Mucosa of descending colon (tissue), 3 donors: ENCODE results near the gene TMEM218. TPM values are rescaled to one million over a fixed set of nuclear protein-coding genes. Genes with fewer than 3 reads are reported as not detected.

Experiments
- ATAC-seq: fragments of 200-7000 bp; cut with Tn5 transposase; one replicate; pipeline ENCODE4 v1.9.1; 2020; ENCODE audit warnings: mild to moderate bottlenecking, moderate library complexity
- DNase-seq, 3 donors: peaks; one replicate each; pipeline ENCODE4 v3.0.0-alpha.2; 2020
- H3K36me3 ChIP-seq: fragments of 200-600 bp; one replicate; pipeline ENCODE4 v1.8.0; 2021; ENCODE audit warnings: low read depth, mild to moderate bottlenecking
- H3K4me1 ChIP-seq: fragments of 200-600 bp; one replicate; pipeline ENCODE4 v1.8.0; 2021; ENCODE audit warnings: low read depth, mild to moderate bottlenecking
- H3K4me3 ChIP-seq: fragments of 200-600 bp; one replicate; pipeline ENCODE4 v1.8.0; 2021; ENCODE audit warnings: mild to moderate bottlenecking
- H3K9me3 ChIP-seq: fragments of 200-600 bp; one replicate; pipeline ENCODE4 v1.8.0; 2021; ENCODE audit warnings: mild to moderate bottlenecking
- intact Hi-C, 2 donors: fragments of 100-400 bp; cut with DNase I in 1 of 2; cut with micrococcal nuclease in 1 of 2; formaldehyde crosslinking; loops; one replicate each; pipeline versions ENCODE4 v1.11.0 to v1.11.1; 2022; cut with DNase I, micrococcal nuclease
- total RNA-seq, 3 donors: library from RNA; stranded (reverse); fragmentation: NEBNext Ultra II Directional in 2 of 3; extraction: Animal tissue kit (Norgen Biotek cat#: 25700) in 2 of 3; gene quantifications; one replicate each; pipeline versions ENCODE4 v1.2.1 to v1.2.4, GENCODE V29; 2021 to 2023
- TF ChIP-seq, protein P1 (sequence below): fragments of 200-600 bp; IDR thresholded peaks from one replicate; pipeline ENCODE4 v1.8.0; 2022; ENCODE audit warnings: antibody characterized with exemption, mild to moderate bottlenecking
- donor health status: DM: no; HTN: no; CAD: no; lungs with moderate emphysema.
- donor health status: DM: no; HTN: no; CAD: no.
- donor health status: DM: no; HTN: yes; CAD: no.

TMEM218 gene
- total RNA-seq, 3 donors from 2014 or later, result 12.5 to 16.9 (median 16.1) TPM

DNA sequence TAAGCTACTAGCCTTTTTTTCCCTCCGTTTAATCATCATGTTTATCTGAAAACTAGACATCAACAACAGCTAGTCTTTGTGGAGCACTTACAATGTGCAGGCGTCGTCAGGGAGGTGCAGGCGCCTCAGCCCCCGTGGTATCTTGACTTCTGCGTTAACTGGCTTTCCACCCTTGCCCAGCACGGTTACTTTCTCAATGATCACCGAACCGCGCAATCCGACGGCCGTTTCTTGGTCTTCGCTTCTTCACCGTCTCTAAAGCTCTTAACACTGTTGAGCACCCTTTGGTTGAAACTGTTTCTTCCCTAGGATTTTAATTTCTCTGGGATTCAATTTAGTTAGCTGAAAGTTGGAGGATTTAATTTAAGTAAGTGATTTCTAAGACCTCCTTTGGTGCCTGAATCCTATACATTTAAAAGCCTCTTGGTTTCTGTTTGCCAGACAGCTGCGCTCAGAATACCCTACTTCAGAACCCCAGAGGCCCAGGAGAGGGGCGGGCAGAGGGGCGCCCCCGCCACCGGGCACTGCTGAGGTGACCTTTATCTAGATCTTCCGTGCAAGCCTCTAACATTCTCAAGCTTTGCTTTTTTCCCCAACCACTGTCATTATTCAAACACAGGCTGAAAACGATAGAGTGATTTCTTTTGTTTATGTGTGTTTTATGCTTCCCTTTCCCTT is 18.0 kb upstream of the TMEM218 start:
- ATAC-seq, result no peak
- TF ChIP-seq, protein P1, sequence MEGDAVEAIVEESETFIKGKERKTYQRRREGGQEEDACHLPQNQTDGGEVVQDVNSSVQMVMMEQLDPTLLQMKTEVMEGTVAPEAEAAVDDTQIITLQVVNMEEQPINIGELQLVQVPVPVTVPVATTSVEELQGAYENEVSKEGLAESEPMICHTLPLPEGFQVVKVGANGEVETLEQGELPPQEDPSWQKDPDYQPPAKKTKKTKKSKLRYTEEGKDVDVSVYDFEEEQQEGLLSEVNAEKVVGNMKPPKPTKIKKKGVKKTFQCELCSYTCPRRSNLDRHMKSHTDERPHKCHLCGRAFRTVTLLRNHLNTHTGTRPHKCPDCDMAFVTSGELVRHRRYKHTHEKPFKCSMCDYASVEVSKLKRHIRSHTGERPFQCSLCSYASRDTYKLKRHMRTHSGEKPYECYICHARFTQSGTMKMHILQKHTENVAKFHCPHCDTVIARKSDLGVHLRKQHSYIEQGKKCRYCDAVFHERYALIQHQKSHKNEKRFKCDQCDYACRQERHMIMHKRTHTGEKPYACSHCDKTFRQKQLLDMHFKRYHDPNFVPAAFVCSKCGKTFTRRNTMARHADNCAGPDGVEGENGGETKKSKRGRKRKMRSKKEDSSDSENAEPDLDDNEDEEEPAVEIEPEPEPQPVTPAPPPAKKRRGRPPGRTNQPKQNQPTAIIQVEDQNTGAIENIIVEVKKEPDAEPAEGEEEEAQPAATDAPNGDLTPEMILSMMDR, result no peak

DNA sequence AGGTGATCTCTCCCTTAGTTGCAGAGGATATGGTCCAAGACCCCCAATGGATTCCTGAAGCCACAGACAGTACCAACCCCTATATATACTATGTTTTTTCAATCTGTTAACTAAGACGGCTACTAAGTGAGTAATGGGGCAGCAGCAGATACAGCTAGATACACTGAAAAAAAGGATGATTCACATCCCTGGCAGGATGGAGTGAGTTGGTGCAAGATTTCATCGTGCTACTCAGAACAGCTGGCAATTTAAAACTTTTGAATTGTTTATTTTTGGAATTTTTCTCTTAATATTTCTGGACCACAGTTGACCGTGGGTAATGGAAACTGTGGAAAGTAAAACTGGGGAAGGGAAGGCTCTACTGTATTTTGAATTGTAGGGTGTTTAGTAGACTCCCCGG is 17.0 kb upstream of the TMEM218 start:
- Histone ChIP-seq H3K4me1 (no peaks in the 10 kb centered on the region), H3K4me3 (no peak overlapping the region), H3K36me3 (no peaks in the 10 kb centered on the region), H3K9me3 (no peaks in the 10 kb centered on the region)
- intact Hi-C loops, result no loop called here
- TF ChIP-seq, protein P1, result no peak
- no peak for ATAC-seq
- no peak for DNase-seq

More for the DNA sequence above, 18.0 kb upstream of the TMEM218 start:
- no peaks in the 10 kb centered on the region for H3K4me1 ChIP-seq
- intact Hi-C loops, result no loop called here
- no peaks in the 10 kb centered on the region for H3K36me3 ChIP-seq
- no peak overlapping the region for H3K4me3 ChIP-seq
- no peaks in the 10 kb centered on the region for H3K9me3 ChIP-seq
- DNase-seq, result no peak

DNA sequence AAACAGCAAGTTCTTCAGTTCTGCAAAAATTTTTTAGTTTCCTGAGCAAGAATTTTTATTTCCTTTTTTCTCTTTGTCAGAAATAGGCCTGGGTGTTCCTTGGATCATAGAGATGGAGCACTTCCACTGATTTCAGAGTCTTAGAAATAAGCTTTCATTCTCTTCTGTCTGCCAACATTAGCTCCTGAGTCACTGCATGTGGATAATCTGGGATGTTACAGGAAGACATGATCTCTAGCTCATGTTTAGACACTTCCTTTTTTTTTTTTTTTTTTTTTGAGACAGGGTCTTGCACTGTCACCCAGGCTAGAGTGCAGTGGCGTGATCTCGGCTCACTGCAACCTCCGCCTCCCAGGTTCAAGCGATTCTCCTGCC is 13.2 kb upstream of the TMEM218 start:
- DNase-seq (no peak), ATAC-seq (no peak)
- TF ChIP-seq, protein P1, result no peak
- Histone ChIP-seq H3K4me3 (no peak overlapping the region), H3K4me1 (no peaks in the 10 kb centered on the region), H3K36me3 (no peaks in the 10 kb centered on the region), H3K9me3 (no peaks in the 10 kb centered on the region)
- intact Hi-C loops, result no loop called here

DNA sequence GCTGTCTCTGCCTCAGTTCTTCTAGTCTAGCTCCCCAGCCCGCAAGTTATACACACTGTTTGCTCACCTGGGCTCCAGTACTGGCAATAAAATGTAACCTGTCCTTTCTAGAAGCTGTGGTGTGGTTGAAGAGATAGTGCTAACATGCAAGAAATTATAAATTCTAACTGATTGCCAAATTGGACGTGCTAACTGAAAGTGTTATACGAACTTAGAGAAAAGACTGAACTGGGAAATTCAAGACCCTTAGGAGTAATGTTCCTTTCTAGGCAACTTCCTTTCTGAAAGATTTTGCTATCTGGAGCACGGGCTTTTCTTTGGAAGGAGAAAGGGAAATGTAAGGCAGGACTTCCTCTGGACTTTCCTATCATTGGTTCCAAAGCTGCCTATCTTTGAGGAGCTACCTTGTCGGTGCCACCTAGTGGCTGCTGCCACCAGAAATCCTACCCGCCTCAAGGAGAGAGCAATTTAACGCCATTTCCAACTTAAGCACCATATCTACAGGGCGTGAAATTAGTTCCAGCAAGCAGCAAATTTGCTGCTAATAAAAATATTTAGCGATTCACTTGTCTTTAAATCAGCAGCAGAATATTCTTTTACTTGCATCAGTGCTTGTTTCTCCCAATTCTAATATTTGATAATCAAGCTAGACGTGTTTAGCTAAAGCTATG is 12.7 kb upstream of the TMEM218 start:
- no peaks in the 10 kb centered on the region for H3K9me3 ChIP-seq
- TF ChIP-seq, protein P1, result no peak
- no peaks in the 10 kb centered on the region for H3K36me3 ChIP-seq
- H3K4me3 ChIP-seq, result no peak overlapping the region
- peak in 2 of 3 donors; percentile 51 to 62 for DNase-seq
- peak; percentile 82 for ATAC-seq
- no peaks in the 10 kb centered on the region for H3K4me1 ChIP-seq
- intact Hi-C loops, result no loop called here

GRCh38 chr11:125123194-125123946 is 11.9 kb upstream of the TMEM218 start:
- no peaks in the 10 kb centered on the region for H3K9me3 ChIP-seq

More at GRCh38 chr11:125123194-125123946, 11.9 kb upstream of the TMEM218 start:
- H3K36me3 ChIP-seq, result no peaks in the 10 kb centered on the region
- no peaks in the 10 kb centered on the region for H3K4me1 ChIP-seq
- no peak for ATAC-seq
- TF ChIP-seq, protein P1, result no peak
- no peak for DNase-seq
- H3K4me3 ChIP-seq, result no peak overlapping the region
- intact Hi-C loops, result no loop called here
